A172 (cell line): ENCODE measurements around the gene CFAP161. TPM values are rescaled to one million over a fixed set of nuclear protein-coding genes. Genes with fewer than 3 reads are reported as not detected.
"Not testable (repeated sequence)": the region's sequence is repeated elsewhere in the genome, so short reads cannot be mapped to it uniquely, and the experiment has no call there.

Source experiments
- DNase-seq: peaks from one replicate; pipeline ENCODE4 v3.0.0-alpha.2; 2015; ENCODE audit warnings: low spot score
- total RNA-seq: library from RNA; depleted of rRNA; stranded (reverse); fragments of >200 nt; shearing (Covaris generic); gene quantifications from 2 replicates; pipeline ENCODE4 v1.2.3, GENCODE V29; 2014

Gene CFAP161
- total RNA-seq, 1 experiment from 2014 or later, result not detected

- peak; percentile 69 for DNase-seq
Observed at GRCh38 chr15:81106560-81106959, 27.5 kb upstream of the CFAP161 start.

DNA sequence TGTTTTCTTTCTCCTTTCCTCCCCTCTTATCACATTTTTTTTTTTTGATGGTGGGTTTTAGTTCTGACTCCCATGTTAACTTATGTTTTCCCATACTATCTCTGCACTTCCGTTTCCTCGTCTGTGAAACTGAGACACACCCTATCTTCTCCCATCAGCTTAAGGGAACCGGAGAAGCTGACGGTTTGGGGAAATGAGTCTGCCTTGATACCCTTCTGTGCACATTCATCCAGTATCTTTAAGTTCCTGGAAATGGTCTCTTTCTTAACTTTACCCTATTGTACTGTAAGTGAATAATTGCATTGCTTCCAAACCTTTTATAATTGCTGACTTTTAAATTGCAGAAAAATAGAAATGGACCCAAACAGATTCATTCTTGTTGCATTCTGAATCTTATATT, 26.2 kb upstream of the CFAP161 start:
- no peak for DNase-seq

GRCh38 chr15:81108427-81108826, 25.6 kb upstream of the CFAP161 start:
- DNase-seq, result no peak

DNA sequence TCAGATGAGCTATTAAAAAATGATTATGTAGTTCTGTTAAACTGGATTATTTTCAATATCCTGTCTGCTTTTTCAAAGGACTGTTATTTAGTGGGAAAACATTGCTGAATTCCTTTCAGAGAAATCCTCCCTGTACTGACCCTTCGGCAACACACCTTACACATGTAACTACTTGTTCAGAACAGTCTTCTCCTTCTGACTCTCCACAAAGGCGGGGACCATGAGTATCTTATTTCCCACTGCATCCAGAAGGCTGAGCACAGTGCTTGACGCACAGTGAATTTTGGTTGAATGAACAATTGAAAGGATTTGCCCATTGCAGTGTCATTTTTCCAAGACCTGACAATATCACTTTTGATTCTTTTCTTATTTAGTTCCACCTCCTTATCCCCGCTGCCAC, 23.1 kb upstream of the CFAP161 start:
- DNase-seq, result no peak

DNA sequence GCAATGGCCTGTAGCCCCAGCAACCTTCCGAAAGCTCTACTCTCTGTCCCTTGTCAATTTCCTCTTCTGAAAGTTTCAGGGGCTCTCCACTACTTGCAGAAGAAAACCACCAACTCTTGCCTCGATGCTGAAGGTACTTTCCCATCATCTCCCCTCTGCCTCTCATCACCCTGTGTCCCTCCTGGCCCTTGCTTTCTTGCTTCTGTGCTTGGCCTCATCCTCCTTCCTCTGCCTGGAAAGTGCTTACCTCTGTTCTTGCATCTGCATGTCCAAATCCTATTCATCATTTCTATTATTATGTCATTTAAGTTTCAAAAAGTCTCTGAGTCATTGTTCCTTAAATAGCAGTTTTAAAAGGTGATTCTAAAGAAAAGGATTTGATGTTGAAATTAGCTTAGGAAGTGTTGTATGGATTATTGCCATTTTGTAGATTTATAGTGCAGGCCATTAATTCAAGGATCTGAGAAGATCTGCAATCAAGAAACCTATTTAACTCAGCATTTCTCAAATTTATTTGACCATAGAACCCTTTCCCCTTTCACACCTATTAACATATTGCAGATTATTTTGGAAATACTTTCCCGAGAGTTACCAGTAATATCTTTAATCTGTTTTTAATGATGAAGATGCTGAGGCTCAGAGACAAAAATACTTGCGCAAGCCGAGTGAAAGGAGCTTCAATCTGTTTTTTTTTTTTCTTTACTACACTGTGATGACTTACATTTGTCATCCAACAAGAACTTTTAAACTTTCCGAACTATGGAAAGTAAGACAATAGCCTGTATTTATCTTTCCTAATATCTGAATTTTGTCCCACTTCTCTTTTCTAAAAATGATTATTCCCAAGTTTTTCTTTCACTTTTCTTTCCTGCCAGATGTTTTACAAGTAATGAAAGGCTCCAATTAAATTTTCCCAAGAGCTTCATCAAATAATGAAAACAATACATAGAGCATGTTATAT, 22.3 kb upstream of the CFAP161 start:
- no peak for DNase-seq

DNA sequence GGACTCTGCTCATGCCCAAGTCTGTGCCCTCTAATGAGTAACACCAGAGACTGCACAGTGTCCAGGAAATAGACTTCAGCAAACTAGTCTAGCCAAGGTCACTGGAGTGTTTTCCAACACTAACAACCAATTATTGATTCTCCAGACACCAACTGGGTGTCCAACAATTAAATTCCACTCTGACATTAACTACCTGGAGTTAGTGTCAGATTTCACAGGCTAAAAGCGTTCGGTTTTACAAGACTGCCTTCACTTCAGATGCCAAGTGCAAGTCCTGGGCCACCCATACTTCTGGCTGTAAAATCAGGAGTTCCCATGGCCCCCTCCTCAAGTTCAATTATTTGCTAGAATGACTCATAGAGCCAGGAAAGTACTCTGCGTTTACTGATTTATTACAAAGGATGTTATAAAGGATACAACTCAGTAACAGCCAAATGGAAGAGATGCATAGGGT, 20.8 kb upstream of the CFAP161 start:
- DNase-seq, result no peak

GRCh38 chr15:81113861-81114291, 20.2 kb upstream of the CFAP161 start:
- DNase-seq, result no peak

GRCh38 chr15:81115054-81115939, 18.8 kb upstream of the CFAP161 start:
- DNase-seq, result no peak

- DNase-seq, result no peak
Observed at GRCh38 chr15:81117136-81117535, 16.9 kb upstream of the CFAP161 start.

- no peak for DNase-seq
Observed at GRCh38 chr15:81117581-81117980, 16.5 kb upstream of the CFAP161 start.

DNA sequence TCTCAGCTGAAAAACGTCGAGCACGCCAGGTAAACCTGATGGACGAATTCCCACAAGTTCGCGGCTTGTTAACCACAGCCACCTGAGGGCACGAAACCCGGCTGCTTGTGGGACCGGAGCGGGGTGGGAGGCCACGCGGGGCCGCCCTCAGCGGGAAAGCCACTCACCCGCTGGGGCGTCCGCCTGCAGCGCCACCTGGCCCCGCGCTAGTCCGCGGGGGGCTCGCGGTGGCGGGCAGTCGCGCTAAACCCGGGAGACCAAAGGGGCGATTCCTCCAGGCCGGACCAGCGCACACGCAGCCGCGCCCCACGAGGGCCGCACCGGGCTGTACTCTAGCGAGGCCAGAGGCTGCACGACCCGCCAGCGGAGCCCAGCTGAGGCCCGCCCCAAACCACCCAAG, 15.7 kb upstream of the CFAP161 start:
- no peak for DNase-seq

DNA sequence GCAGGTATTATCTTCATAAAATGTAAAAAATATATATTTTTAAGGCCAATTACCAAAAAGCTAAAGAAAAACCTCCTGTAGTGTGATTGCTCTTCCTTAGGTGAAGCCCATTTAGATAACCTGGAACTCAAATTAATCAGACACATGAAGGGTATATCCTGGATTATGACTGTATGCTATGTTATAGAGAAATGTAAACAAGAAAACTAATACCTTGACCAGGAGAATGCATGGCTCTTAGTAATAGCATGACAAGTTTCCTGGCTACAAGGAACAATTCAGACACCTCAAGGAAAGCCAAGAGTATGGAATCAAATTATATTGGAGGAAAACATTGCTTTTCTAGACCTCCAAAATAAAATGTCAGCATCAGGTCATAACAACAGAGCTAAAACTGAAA, 14.0 kb upstream of the CFAP161 start:
- no peak for DNase-seq

DNA sequence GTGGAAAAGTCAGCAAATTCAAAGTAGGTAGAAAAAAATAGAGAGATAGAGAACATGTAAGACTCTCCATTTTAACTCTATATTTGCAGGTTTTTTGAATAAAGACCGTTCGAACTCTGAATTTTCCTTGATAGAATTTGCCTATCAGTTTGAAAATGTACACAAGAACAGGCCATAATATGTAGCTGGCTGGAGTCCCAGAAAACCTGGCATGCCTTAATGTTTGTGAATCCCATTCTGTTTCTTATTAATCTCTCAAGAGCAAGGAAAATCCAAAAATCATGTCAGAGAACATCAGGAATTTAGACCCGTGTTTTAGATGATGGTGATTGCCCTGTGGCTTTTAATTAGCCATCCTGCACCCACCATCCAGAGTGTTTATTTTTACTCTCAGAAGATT, 7.2 kb upstream of the CFAP161 start:
- DNase-seq, result no peak

DNA sequence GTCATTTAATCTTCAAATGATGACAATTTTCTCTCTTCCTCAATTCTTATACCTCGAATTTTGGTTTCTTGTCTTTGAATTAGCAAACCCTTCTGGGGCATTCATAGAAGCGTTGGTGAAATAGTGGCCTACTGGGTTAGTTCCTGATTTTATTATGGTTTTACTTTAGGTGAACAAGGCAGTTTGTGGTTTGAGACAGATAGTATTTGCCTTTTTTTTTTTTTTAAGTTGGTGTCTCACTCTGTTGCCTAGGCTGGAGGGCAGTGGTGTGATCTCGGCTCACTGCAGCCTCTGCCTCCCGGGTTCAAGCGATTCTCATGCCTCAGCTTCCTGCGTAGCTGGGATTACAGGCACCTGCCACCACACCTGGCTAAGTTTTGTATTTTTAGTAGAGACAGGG, 7.4 kb downstream of the CFAP161 start:
- DNase-seq, result not testable (repeated sequence)

GRCh38 chr15:81146006-81146405, 11.9 kb downstream of the CFAP161 start:
- DNase-seq, result no peak

DNA sequence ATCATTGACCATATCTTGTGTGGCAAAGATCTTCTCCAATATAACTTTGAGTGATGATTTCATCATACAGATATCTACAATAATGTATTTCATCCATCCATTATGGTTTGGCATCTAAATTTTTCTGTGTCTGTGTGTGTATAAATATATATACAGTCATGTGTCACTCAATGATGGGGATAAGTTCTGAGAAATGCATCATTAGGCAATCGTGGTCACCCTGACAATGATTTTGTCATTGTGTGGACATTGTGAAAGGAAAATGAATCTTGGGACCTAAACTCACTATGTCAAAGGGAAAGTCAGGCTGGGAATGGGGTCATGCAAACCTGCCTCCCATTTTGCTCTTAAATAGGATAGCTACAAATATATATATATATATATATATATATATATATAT, 12.4 kb downstream of the CFAP161 start:
- no peak for DNase-seq

- DNase-seq, result no peak
Observed at GRCh38 chr15:81151389-81151788, 17.3 kb downstream of the CFAP161 start.

DNA sequence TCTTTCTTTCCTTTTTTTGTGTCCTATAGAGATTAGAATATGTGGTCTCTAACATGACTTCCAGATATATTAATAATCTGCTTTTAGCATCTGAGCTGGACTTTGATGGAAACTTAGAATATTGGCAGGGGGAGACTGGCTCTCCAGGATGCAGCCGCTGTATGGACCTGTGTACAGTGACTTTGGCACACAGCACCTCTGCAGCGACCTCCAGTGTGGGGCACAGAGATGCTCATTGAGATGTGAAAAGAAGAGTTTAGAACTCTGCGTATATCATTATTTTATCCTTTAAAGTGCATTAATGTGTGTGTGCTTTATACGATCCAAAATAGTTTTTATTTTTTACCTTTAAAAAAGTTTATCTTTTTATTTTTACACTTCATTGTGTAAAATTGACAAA, 18.3 kb downstream of the CFAP161 start:
- DNase-seq, result no peak

DNA sequence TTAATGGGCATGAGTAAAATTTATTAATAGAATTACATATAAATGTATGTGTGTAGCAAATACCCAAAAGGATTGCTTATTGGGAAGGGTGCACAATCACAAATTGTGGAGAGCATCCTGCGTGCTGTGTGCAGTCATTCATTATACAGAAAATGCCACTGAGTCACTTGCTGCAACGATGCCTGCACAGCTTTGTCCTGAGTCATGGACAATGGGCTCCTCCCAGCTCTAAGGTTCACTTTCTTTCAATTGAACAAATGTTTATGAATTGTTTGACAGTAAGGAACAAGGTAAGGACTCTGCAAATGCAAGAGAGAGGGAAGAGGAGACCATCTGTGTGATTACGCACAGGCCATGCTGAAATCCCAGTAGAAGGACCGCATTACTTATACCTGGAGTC, 18.7 kb downstream of the CFAP161 start:
- no peak for DNase-seq

DNA sequence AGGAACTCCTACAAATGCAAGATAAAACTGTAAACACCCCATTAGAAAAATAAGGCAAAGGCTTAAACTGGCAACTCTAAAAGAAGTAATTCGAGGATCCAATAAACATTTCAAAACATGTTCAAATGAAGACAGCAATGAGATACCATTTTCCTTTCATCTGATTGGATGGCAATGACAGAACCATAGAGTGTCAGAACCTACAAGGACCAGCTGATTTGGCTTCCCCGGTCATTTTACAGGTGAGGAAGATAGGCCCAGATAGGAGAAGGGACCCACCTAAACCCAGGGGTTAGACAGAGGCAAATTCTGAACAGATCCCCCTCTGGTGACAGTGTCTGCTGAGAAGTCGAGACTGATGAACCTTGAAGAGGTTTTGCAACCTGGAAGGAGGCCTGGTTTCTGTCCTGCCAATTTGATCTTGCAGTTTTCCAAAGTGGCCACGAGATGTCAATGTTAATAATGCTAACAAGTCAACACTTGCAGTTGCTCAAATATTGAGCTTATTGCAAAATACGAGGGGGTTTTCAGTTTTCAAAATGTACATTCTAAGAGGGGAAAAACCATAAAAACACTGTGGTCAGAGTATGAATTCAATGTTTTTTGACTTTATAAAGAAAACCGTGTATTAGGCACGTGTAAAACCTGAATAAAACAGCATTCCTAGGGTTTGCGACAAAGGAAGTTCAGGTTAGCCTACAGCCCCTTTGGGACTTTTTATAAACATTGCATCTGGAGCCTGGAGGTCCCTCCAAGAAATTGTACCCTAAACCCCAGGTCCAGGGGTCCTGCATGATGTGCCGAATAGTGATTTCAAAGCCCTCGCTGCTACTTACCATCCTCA, 21.5 kb downstream of the CFAP161 start:
- DNase-seq, result peak; percentile 28

GRCh38 chr15:81156324-81156723, 22.3 kb downstream of the CFAP161 start:
- DNase-seq, result no peak
